HepG2 (cell line): ENCODE measurements around the gene ANKS1B. TPM values are rescaled to one million over a fixed set of nuclear protein-coding genes. Genes with fewer than 3 reads are reported as not detected.

ENCODE experiments used
- CHD4 ChIP-seq: fragments of 200-600 bp; sonication (generic); IDR thresholded peaks from 2 replicates; pipeline ENCODE4 v1.7.0; 2017; ENCODE audit warnings: mild to moderate bottlenecking, low read length, borderline replicate concordance
- CREB3 ChIP-seq: sonication (generic); formaldehyde crosslinking; IDR thresholded peaks from 2 replicates; pipeline ENCODE4 v1.5.0; 2020; ENCODE audit warnings: missing genetic modification reagents
- GATA4 ChIP-seq: sonication (generic); IDR thresholded peaks from 2 replicates; pipeline ENCODE4 v1.6.1; 2016; ENCODE audit warnings: antibody characterized with exemption, low read depth, borderline replicate concordance
- GZF1 ChIP-seq: sonication (generic); formaldehyde crosslinking; IDR thresholded peaks from 2 replicates; pipeline ENCODE4 v1.5.1; 2020; ENCODE audit warnings: mild to moderate bottlenecking, missing genetic modification reagents
- HOXA3 ChIP-seq: sonication (generic); formaldehyde crosslinking; IDR thresholded peaks from 2 replicates; pipeline ENCODE4 v1.5.0; 2020; ENCODE audit warnings: missing genetic modification reagents
- IKZF4 ChIP-seq: sonication (generic); formaldehyde crosslinking; IDR thresholded peaks from 2 replicates; pipeline ENCODE4 v1.5.1; 2020; ENCODE audit warnings: borderline replicate concordance, mild to moderate bottlenecking, low read depth, missing genetic modification reagents; ENCODE audit errors: not compliant biosample characterization
- NR2F1 ChIP-seq, 2 experiments: fragments of 450-650 bp in 1 of 2; formaldehyde crosslinking in 1 of 2; IDR thresholded peaks; 2 replicates each; pipeline versions ENCODE4 v1.5.0 to v1.6.1; 2016 to 2020; ENCODE audit warnings: mild to moderate bottlenecking in 1 of 2, missing compliant biosample characterization in 1 of 2, missing genetic modification reagents in 1 of 2, moderate library complexity in 1 of 2
- ONECUT2 ChIP-seq: sonication (generic); formaldehyde crosslinking; IDR thresholded peaks from 2 replicates; pipeline ENCODE4 v1.4.0; 2020; ENCODE audit warnings: missing genetic modification reagents
- RBAK ChIP-seq: sonication (generic); formaldehyde crosslinking; IDR thresholded peaks from 2 replicates; pipeline ENCODE4 v1.5.1; 2020; ENCODE audit warnings: mild to moderate bottlenecking, missing genetic modification reagents
- REXO4 ChIP-seq: sonication (generic); formaldehyde crosslinking; IDR thresholded peaks from 2 replicates; pipeline ENCODE4 v1.8.0; 2022; ENCODE audit warnings: missing genetic modification reagents, mild to moderate bottlenecking, borderline replicate concordance
- TCF12 ChIP-seq, 2 experiments: fragments of 450-650 bp in 1 of 2; sonication (generic) in 1 of 2; formaldehyde crosslinking in 1 of 2; IDR thresholded peaks; 2 replicates each; pipeline versions ENCODE4 v1.6.1 to v1.8.0; 2017 to 2022; ENCODE audit warnings: antibody characterized with exemption in 1 of 2, mild to moderate bottlenecking in 1 of 2, missing genetic modification reagents in 1 of 2, moderate library complexity in 1 of 2
- ZBED4 ChIP-seq: sonication (generic); formaldehyde crosslinking; IDR thresholded peaks from 2 replicates; pipeline ENCODE4 v1.4.0; 2020; ENCODE audit warnings: missing genetic modification reagents, borderline replicate concordance
- ZHX2 ChIP-seq, 2 experiments: sonication (generic) in 1 of 2; formaldehyde crosslinking in 1 of 2; IDR thresholded peaks; 2 replicates each; pipeline versions ENCODE4 v1.6.1 to v1.9.0; 2014 to 2022; ENCODE audit warnings: antibody characterized with exemption in 1 of 2, borderline replicate concordance in 1 of 2, inconsistent platforms in 1 of 2, low read depth in 1 of 2, missing genetic modification reagents in 1 of 2
- polyA plus RNA-seq, 8 experiments: library from polyadenylated mRNA; depleted of rRNA in 3 of 8; stranded (reverse) in 7 of 8; unstranded in 1 of 8; fragments of >200 nt; fragmentation: Illumina TruSeq in 4 of 8; extraction: Trizol in 4 of 8; gene quantifications; 2 replicates each; pipeline versions ENCODE4 v1.2.1 to v1.2.3, GENCODE V29; 2011 to 2016; ENCODE audit warnings: low read depth in 4 of 8, missing spikeins in 1 of 8, mixed read lengths in 1 of 8; ENCODE audit not compliant: insufficient read depth in 1 of 8
- total RNA-seq, 5 experiments: library from RNA; depleted of rRNA; stranded (reverse); fragments of >200 nt; fragmentation: Illumina TruSeq; extraction: Trizol; gene quantifications; 2 replicates each; pipeline ENCODE4 v1.2.3, GENCODE V29; 2016; ENCODE audit warnings: low read depth in 1 of 5

ANKS1B gene
- total and polyA plus RNA-seq, 2 of the 13 experiments (the other 11 are each of a cell fraction or from before 2014, with no cell fraction given): 0.15 TPM; not detected in 1

- TF ChIP-seq ZHX2 (IDR thresholded peaks at IDR 0.05; ENCODE audit: low read depth): no peak
- no peak for TF ChIP-seq ZHX2 (CRISPR knock-in tag; IDR thresholded peaks at IDR 0.05; ENCODE audit: borderline replicate concordance)
- no peak for TF ChIP-seq IKZF4
- TF ChIP-seq CREB3 (CRISPR knock-in tag): no peak
- TF ChIP-seq ZBED4 (CRISPR knock-in tag): no peak
- TF ChIP-seq REXO4 (CRISPR knock-in tag): no peak
- TF ChIP-seq NR2F1 (CRISPR knock-in tag; IDR thresholded peaks at IDR 0.05): no peak
- TF ChIP-seq CHD4: no peak
- no peak for TF ChIP-seq ONECUT2
- no peak for TF ChIP-seq GATA4
- no peak for TF ChIP-seq RBAK (CRISPR knock-in tag)
- no peak for TF ChIP-seq TCF12 (IDR thresholded peaks at IDR 0.05)
- no peak for TF ChIP-seq TCF12 (CRISPR knock-in tag; IDR thresholded peaks at IDR 0.05)
- TF ChIP-seq HOXA3 (CRISPR knock-in tag): no peak
- TF ChIP-seq GZF1: no peak
Measured at GRCh38 chr12:99649551-99649950, 335.2 kb downstream of the ANKS1B start (continued).
